GM21737 (cell line): ENCODE results near the gene KRT3.

Experiments used
- ATAC-seq: cut with Tn5 transposase; IDR thresholded peaks from one replicate; pipeline ENCODE4 v1.9.1; 2021; ENCODE audit warnings: mild to moderate bottlenecking, moderate library complexity; ENCODE audit not compliant: unreplicated experiment

KRT3 gene

GRCh38 chr12:52742822-52743457 lies 53.0 kb downstream of the KRT3 start:
- no peak for ATAC-seq

GRCh38 chr12:52742196-52742580 lies 53.7 kb downstream of the KRT3 start:
- ATAC-seq = no peak

DNA sequence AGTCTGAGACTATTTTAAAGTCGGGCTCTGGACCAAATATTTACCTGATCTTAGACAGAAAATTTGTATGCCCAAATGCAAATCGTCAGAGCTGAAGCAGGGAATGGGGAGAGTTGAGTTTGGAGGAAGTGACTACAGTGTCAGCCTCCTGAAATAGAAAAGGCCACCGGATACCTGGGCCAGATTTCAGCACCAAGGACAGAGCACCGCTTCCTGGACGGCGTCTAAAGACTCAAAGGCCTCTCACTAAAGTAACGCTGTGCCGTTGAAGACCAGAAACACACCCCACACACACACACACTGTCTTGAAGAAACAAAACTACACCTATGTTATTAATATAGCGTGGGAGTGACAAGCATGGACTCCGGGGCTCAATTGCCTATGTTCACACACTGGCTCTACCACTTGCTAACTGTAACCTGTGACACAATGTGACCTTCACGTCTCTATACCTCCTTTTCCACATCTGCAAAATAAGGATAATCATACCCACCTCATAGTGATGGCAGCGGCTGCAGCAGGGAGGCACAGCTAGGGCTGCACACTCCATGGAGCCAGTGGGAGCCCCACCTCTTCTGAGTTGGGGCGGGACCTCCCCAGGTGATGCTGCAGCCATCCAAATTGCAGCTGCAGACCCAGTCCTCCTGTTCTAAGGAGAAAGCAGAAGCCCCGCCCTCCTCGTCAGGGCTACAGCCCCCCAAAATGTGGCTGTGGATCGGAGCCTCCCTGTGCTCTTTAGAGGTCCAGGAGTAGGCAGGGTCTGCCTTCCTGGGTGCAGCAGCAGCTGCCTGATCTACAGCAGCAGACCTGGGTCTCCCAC lies 54.3 kb downstream of the KRT3 start:
- ATAC-seq = no peak

- no peak for ATAC-seq
Observed at GRCh38 chr12:52740584-52740983, 55.3 kb downstream of the KRT3 start.

DNA sequence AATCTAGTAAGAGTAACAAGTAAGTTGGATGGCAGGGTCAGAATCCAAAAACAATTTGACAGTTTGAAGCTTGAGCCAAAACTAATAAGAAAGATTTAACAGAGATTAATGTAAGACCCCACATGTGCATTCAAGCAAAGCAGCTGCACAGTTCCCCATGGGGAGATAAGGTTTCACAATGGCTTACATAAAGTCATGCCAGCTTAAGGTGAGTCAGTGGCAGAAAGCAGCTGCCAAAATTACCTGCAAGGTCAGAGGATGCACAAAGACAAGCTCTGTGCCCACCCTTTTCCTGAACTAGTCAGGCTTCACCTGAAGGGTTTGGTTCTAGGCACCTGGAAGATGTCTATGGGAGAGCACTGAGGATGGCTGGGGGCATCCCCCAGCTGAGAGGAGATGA lies 56.0 kb downstream of the KRT3 start:
- no peak for ATAC-seq
